Myocyte (in vitro differentiated cells): ENCODE data around the gene ULBP2. TPM values are rescaled to one million over a fixed set of nuclear protein-coding genes. Genes with fewer than 3 reads are reported as not detected.
A peak's percentile ranks its signal among the peaks of the same experiment; 100 is the strongest.
"Not testable (repeated sequence)": the region's sequence is repeated elsewhere in the genome, so short reads cannot be mapped to it uniquely, and the experiment has no call there.

Experiments
- DNase-seq: peaks from one replicate; pipeline ENCODE4 v3.0.0-alpha.2; 2012; ENCODE audit warnings: low read depth
- total RNA-seq: library from RNA; depleted of rRNA; stranded (reverse); fragments of >200 nt; gene quantifications from 2 replicates; pipeline ENCODE4 v1.2.3, GENCODE V29; 2014

Gene ULBP2
- total RNA-seq, 1 donor from 2014 or later = 5.8 TPM

GRCh38 chr6:149925974-149926777 lies 15.6 kb upstream of the ULBP2 start:
- DNase-seq = peak; percentile 86

DNA sequence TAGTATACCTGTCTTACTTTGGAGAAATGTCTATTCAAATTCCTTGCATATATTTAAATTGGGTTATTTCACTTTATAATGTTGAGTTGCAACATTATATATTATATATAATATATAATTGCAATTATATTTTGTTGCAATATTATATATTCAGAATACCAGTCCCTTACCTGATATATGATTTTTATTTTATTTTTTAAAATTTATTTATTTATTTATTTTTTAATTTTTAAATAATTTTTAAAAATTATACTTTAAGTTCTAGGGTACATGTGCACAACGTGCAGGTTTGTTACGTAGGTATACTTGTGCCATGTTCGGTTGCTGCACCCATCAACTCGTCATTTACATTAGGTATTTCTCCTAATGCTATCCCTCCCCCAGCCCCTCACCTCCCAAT lies 14.8 kb upstream of the ULBP2 start:
- not testable (repeated sequence) for DNase-seq

- no peak for DNase-seq
Observed at GRCh38 chr6:149929422-149929821, 12.4 kb upstream of the ULBP2 start.

- no peak for DNase-seq
Observed at GRCh38 chr6:149931501-149931900, 10.3 kb upstream of the ULBP2 start.

DNA sequence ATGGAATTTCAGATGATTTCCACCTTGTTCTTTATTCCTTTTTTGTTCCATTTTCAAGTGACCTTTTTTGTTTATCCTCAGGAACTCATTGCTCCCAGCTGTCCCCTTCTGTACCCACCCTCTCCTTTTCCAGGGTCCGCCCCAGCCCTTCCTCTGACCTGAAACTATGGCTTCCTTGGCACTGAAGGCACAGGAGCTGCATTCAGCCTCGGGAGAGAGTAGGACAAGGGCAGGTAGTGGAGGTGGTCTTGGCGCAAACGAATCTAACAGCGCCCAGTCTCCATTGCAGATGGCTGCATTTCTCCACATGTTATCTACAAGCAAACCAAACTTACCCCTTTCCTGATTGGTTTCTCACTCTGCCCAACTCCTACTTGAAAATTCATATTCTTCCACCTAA lies 8.8 kb upstream of the ULBP2 start:
- DNase-seq = no peak

DNA sequence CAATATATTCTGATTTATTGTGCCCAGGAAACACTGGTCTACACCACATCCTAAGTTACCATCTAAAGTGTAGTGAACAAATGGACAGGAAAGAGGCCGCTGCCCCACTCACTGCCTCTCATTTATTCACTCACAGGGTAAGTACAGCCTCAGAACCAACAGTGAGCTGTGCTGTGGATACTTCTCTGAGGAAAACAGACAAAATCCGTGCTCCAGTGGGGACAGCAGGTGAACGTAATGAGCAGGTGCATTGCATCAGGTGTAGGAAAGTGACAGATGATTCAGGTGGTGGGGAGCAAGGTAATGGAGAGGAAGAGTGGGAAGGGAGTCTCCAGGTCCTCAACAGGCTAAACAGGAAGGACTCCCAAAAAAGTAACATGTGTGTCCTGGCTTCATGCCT lies 8.4 kb upstream of the ULBP2 start:
- DNase-seq = no peak

DNA sequence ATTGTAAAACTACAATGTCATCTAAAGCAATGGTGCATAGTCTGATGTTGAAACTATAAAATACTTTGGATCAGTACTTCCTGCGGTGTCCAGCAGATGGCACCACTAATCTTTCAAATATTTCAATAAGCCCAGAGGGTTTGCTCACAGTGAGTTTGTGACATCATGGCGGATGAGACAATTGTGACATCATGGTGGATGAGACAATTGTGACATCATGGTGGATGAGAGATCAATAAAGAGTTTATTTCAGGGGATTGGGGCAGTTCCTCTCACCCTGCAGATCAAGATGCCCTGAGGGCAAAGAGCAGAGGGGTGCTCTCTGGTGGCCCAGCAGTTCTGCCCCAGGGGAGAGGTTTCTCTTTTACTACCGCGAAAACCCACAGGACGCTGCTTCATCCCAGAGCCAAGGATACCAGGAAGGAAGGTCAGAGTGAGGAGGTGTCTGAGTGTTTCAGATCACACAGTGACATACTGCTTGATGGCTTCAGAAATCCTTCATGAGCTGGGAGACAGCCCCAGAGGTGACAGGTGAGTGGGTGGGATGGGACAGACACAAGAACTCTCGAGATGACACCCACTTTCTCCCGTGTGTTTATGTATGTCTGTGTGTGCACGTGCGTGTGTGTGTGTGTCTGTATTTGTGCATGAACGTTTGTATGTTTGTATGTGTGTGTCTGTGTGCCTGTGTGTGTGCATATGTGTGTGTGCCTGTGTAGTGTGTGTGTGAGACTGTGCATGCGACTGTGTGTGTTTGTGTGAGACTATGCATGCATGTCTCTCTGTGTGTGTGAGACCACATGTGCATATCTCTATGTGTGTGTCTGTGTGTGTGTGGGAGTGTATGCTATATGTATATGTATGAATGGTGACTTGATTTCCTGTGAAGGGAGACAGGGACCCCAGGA lies 7.3 kb upstream of the ULBP2 start:
- peak; percentile 80 for DNase-seq

DNA sequence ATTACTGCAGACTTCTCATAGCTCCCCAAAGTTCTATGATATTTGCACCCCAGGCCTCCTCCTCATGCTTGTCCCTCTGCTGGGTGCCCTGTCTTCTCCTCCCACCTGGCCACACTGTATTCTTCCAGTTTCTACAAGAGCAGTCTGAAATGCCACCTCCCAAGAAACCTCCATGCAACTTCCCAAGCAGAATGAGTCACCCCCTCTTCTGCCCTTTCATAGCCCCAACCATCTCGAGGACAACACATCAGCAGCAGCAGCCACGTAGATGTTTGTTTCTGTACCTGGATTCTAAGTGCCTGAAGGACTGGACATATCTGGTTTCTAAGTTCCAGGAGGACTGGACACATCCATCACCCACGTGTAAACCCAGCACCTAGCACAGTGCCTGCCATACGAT lies 6.6 kb upstream of the ULBP2 start:
- DNase-seq = no peak

DNA sequence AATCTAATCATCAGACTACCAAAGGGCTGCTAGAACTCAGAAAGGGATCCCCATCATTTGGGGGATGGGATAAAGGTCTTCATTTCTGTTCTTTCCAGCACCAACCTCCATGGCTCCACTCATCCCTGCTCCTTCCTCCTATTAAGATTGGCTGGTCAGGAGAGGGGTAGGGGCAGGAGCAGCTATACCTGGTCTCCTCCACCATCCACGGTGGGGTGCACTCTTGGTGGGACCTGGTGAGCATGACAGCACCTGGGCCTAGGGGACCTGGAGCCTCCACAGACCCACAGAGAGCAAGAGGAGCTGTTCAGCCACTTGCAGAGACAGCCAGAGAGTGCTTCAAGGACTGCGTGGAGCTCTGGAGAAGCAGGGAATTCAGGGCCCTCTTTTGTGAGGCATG lies 6.1 kb upstream of the ULBP2 start:
- no peak for DNase-seq

DNA sequence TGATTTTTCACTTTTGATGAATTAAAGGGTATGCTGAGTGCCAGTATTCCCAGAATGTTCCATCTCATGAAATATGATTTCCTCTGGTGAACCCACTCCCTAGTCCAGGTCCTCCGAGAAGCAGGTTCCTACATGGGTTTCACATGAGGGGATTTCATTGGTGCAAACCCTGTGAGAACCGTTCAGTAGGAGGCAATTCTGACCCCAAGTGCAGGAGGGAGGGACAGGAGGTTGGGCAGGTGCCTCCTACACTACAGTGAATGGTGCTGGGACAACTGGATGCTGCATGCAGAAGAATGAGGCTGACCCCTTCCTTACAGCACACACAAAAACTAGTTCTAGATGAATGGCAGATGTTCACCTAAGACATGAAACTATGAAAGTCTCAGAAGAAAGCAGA lies 5.1 kb upstream of the ULBP2 start:
- no peak for DNase-seq

- DNase-seq = not testable (repeated sequence)
Observed at GRCh38 chr6:149938013-149938570, 3.7 kb upstream of the ULBP2 start.

GRCh38 chr6:149938571-149939355 lies 3.1 kb upstream of the ULBP2 start:
- peak; percentile 13 for DNase-seq

DNA sequence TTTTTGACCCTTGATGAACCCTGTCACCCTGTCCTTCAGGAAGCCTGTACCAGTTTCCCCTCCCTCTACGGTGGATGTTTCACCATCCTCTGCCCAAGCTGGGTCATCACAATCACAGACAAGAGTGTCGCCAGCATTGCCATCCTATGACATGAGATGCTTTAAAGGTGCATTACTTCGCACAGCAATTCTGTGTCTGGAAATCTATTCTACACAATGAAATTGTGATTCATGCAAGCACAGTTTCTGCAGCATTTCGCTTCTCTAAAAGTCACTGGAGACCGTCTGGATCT lies 2.5 kb upstream of the ULBP2 start:
- DNase-seq = no peak

- no peak for DNase-seq
Observed at GRCh38 chr6:149939909-149940671, 1.7 kb upstream of the ULBP2 start.

DNA sequence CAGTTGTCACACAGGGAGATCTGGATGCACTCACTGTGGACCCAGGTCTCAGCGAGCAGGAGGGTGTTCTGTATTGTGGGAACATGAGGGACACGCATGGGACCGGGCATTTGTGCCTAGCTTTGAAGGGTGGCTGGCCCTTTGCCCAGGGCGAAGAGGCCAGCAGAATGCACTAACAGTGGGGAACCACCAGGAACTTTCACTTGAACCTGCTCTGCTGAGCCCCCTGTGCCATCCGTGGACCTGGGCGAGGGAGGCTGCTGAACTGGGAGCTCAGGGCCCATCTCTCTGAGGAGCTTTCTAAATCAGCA lies 1.2 kb upstream of the ULBP2 start:
- DNase-seq = no peak

DNA sequence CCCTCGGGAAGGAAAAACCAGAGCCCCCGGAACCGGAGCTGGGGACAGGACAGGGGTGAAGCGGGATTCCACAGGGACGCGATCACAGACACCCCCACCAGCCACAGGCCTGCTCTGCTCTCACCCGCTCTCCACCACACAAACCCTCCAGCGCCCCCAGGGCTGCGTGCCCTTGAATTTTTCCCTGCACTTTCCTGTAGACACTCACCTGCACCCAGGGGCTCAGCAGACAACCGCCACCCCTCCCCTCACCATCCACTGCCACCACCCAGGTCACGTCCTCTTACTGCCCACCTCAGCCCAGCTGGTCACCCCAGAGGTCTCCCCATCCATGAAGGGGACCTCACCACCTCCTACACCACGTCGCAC lies 631 bp downstream of the ULBP2 start:
- DNase-seq = no peak

- DNase-seq = not testable (repeated sequence)
Observed at GRCh38 chr6:149943321-149943720, 1.5 kb downstream of the ULBP2 start.

- DNase-seq = not testable (repeated sequence)
Observed at GRCh38 chr6:149945276-149945675, 3.5 kb downstream of the ULBP2 start.

- not testable (repeated sequence) for DNase-seq
Observed at GRCh38 chr6:149946631-149947030, 4.8 kb downstream of the ULBP2 start.

DNA sequence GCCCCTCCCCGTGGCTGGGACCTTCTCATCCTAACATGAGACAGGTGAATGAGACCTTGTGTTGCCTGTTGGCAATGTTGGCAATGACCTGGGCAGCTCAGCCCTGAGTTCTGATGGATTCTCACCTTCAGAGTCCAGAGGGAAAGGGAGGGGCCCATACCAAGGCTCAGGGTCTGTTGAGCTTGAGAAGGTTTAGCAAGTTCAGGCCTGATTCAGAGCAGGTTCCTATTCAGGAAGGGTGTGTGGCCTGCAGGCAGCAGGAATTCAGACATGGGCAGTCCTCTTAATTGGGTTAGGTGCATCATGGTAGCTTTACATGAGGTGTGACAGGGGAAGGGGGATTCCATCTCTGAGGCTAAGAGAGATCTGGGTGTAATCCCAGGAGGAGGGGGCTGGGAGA lies 5.7 kb downstream of the ULBP2 start:
- DNase-seq = not testable (repeated sequence)

- DNase-seq = no peak
Observed at GRCh38 chr6:149948011-149948410, 6.2 kb downstream of the ULBP2 start.
